Activated CD4-positive, CD25-positive, alpha-beta regulatory T cell treated with anti-CD3 and anti-CD28 coated beads, Interleukin-2, amount 50 U/mL, for 24 hours (primary cell): ENCODE results near the gene PTPRM.

Experiments
- ATAC-seq, 2 donors: fragments of 150-1000 bp; cut with Tn5 transposase; one replicate each; pipeline ENCODE4 v1.10.0; 2021; ENCODE audit warnings: mild to moderate bottlenecking in 1 of 2, moderate library complexity in 1 of 2

The PTPRM gene

GRCh38 chr18:8065284-8065683 lies 498.2 kb downstream of the PTPRM start:
- no peak for ATAC-seq

DNA sequence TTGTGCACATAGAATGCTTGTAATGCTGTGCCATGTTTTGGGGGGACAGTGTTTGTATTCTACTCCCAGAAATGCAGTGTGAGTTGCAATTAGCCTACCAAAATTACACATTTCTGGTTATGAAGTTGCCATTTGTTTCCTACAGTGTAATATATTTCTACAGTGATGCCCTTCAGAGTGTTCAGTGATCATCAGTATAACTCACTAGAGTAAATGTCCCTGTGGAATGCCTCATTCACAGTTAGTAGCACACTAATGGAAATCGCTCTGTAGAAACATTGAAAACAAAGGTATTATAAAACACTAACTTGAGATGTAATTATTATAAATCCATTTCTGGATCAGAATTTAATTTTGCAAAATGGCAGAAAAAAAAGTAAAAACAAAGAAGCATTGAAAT lies 498.7 kb downstream of the PTPRM start:
- no peak for ATAC-seq

- ATAC-seq, result no peak
Measured at GRCh38 chr18:8069708-8070107, 502.6 kb downstream of the PTPRM start.

GRCh38 chr18:8073167-8073566 lies 506.1 kb downstream of the PTPRM start:
- no peak for ATAC-seq

- ATAC-seq, result no peak
Measured at GRCh38 chr18:8080092-8080491, 513.0 kb downstream of the PTPRM start.

DNA sequence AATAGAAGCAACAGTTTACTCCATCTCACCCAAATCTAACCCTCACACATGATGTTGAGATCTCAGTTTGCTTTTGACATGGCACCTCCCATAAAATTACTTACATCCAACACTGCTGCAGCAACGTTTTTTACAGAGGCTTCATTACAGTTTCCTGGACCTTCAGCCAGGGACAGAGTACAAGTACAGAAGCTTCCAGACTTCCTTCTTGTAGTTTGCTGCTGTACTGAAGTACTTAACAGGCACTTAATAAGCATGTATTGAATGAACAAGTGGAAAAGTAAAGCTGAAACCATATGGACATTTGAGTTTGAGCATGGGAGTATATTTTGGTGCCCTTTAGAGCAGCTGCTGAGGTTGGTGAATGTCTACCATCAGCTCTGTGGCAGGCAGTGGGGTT lies 514.2 kb downstream of the PTPRM start:
- no peak for ATAC-seq

DNA sequence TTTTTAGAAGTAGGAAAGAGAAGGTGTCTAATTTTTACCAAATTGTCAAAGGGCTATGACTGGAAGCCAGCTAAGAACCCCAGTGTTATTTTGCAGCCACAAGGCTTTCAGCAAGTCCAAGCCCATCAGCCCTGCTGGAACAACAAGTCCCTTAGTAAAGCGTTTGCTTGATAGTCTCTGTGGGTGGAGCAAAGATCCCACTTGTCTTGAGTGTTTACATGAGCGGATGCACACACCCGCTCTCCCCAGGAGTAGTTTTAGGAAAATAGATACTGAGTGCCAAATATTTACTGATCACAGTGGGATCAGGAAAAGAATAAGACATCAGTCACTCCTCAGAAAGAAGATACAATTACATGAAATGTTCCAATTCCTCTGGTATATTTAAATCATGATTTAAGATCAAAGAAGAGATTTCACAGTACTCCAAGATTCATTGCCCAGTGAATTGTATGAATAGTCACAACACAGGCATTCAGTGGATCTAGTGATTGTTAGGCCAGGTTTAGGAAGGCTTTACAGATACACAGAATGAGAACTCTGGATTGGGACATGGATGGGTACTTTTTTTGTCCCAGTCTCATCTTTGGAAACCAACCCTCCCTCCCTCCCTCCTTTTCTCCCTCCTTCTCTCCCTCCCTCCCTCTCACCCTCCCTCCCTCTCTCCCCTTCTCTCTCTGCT lies 514.9 kb downstream of the PTPRM start:
- no peak for ATAC-seq

GRCh38 chr18:8084160-8084559 lies 517.0 kb downstream of the PTPRM start:
- ATAC-seq, result no peak

GRCh38 chr18:8088626-8089025 lies 521.5 kb downstream of the PTPRM start:
- ATAC-seq, result no peak

GRCh38 chr18:8091035-8091434 lies 523.9 kb downstream of the PTPRM start:
- ATAC-seq, result no peak

- ATAC-seq, result no peak
Measured at GRCh38 chr18:8095947-8096570, 528.9 kb downstream of the PTPRM start.

GRCh38 chr18:8097399-8097798 lies 530.3 kb downstream of the PTPRM start:
- ATAC-seq, result no peak

GRCh38 chr18:8097927-8098326 lies 530.8 kb downstream of the PTPRM start:
- no peak for ATAC-seq

- no peak for ATAC-seq
Measured at GRCh38 chr18:8106603-8107002, 539.5 kb downstream of the PTPRM start.

- ATAC-seq, result no peak
Measured at GRCh38 chr18:8107426-8107825, 540.3 kb downstream of the PTPRM start.

DNA sequence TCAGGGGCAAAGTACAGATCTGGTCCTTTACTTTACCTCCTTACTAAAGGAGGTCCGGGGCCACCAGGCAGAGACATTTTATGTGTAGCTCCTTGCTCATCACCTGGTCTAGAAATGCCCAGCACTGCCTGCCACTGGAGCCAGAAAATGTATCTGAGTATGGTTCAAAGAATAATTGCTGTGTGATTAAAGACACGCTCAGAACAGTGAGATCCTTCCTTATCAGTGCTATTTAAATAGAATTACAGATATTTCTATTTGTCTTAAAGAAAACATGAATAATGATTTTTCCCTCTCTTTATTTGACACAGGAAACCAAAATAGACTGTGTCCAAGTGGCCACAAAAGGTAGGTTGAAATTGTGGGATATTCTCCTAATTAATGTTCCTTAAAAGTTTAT lies 547.4 kb downstream of the PTPRM start:
- ATAC-seq, result no peak

DNA sequence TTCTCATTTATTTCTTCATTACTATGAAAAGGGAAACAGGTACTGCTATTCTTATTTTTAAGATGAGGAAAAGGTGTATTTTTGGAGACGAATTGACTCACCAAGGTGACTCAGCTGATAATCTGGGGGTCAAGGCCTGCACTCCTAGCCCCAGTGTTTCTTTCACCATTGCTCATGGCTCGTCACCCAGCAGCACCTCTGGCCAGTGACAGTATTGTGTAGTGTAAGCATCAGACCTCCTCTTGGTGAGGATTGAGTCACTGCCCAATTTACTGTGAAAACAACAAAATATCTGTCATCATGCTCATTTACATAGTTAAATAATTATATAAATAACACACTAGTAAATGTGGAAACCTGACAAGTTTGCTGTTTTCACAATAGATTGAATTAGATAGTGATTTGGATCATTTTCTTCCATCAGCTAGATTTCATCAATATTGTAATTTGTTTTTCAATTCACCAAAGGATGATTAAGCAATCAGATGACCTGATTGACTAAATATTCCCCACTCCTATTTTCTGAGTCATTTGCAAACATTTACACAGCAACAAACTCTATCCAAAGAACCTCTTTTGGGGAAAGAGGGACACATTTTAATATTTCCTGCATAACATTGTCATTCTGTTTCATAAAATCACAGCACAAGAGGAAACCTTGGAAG lies 549.4 kb downstream of the PTPRM start:
- ATAC-seq, result no peak

DNA sequence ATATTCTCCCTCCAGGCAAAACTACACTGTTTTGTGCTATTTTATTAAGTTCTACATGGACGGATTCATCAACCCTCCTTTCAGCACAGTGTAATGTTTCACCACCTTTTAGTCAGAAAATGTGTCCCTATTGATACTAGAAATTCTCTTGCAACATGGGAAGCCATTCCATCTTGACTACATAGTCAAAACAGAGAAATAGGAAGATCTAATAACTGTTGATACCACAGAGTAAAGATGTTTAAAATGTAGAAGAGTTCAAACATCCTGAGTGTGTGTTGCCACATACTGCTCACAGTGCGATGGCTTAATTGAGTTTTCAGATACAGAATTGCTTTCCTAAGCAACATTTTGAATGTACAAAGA lies 549.9 kb downstream of the PTPRM start:
- ATAC-seq, result no peak

DNA sequence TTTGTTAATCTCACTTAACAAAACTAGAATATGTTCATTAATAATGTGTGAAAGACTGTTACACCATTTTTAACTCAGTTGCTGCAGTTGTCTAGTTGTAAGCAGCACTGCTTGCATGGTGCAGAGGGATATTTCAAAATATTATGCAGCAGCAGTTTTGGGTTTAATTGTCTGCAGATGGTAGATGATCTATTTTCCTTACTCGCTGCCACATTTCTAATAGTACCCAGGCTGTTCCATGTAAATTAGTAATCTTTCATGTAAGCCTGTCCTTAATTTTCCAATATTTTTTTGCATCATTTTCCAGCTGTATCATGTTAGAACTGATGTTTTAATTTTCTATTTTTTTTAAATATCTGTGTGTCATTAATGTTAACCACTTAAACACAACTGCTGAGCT lies 554.0 kb downstream of the PTPRM start:
- no peak for ATAC-seq

DNA sequence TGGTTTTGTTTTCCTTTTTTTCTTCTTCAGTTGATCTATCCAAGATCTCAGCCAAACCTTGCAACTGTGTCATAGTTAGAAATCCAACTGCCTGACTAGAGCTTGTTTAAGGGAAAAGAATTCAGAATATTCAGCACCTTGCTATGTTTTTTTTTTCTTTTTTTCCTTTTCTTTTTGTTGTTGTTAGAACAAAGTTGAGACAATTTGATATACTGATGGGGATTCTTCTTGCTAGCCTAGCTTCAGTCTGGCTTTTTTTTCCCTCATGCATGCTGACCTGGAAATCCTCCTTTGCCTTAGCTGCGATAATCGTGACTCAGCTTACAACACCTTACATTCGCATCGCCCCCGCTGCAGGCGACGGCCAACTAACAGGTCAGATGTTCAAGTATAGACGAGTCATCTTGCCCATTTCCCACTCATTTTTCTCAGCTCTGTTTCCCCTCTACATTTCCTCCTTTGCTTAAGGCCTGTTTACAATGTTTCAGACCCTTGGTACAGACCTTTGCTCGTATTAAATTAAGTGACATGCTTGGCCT lies 554.9 kb downstream of the PTPRM start:
- ATAC-seq, result no peak

DNA sequence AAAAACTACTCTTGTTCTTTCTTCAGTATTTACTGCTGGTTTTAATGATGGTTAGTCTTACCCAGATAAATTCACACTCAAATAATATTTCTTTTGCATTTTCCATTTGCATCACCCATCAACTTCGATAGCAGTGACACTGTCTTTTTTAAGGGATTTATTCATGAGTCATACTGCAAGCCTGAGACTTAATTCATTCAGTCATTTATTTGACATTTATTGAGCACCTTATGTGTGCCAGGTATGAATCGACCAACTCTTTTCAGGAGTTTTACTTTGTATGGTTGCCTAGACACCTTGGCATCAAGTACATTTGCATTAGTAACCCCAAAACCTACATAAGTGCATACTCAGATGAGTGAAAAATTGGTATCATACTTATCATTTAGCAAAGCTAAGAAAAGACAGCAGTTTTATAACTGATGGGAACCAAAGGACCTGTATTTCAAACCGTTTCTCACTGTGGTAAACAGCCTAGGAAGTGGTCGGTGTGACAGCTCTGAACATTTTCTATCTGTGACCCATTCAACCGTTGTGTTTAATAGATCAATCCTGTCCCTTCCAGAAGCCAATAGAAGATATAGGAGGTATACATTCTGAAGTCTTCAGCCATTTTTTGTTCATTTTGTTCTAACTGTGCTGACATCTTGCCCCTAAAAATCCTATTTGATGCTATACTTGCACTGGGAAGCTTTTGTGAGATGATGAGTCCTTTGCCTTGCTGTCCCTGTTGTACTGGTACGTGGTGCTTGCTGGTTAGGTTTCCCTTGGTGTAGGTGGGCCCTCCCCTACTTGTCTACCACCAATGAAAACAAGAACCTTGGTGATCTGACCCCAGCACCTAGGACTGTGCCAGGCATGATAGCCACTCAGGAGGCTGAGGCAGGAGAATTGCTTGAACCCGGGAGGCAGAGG lies 557.4 kb downstream of the PTPRM start:
- ATAC-seq, result no peak

DNA sequence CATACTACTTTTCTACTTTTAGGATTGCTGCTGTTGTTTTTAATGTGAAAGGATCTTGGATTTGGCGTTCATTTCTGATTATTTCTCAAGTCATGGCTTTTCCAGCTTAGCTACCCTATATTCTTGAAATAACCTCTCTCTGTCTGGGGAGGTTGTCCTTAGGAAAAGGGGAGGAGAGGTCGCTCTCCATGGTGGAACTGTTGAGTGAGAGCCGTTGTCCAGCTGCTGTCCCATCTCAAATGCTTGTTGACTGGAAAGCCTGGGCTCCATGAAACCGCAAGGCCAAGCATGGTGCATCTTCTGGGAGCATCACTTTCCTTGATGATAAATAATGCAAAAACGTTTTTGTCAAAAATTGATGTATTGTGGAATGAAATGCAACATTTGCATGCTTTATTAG lies 563.0 kb downstream of the PTPRM start:
- ATAC-seq, result no peak

DNA sequence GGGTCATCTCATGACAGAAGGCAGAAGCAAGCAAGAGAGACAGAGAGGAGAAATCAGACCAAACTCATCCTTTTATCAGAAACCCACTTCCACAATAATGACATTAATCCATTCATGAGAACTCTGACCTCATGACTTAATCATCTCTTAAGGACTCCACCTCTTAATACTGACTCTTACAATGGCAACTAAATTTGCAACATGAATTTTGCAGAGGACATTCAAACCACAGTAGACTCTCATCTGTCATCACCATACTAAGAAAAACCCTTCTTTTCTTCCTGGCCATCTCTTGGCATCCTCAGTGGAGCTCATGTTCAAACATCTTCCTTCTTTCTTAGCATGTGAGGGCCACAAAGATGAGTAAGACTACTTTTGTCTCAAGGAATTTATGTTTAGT lies 565.9 kb downstream of the PTPRM start:
- ATAC-seq, result no peak
